ENCODE results near the gene OTOP1. TPM values are rescaled to one million over a fixed set of nuclear protein-coding genes. Genes with fewer than 3 reads are reported as not detected.
"Not testable (repeated sequence)": the region's sequence is repeated elsewhere in the genome, so short reads cannot be mapped to it uniquely, and the experiment has no call there.

OTOP1 gene
- total RNA-seq, 2 donors from 2014 or later = not detected

GRCh38 chr4:4225915-4226605 lies 669 bp downstream of the OTOP1 start:
- Histone ChIP-seq H3K4me1 (replicated peaks) (no peaks in the 10 kb centered on the region), H3K27ac (no peak overlapping the region), H3K36me3 (no peaks in the 10 kb centered on the region), H3K27me3 (replicated peaks; ENCODE audit: insufficient read depth) (peaks cover 11% of the 10 kb centered on the region), H3K9me3 (no peaks in the 10 kb centered on the region), H3K4me3 (no peak overlapping the region)
- no peak for DNase-seq (ENCODE audit: low spot score)
- 15% methylated on average over 38 of the region's 41 CpGs for WGBS
- intact Hi-C loops (cut with DNase I) = no loop called here
- TF ChIP-seq POLR2AphosphoS5 (IDR thresholded peaks at IDR 0.05) = no peak
- TF ChIP-seq CTCF (IDR thresholded peaks at IDR 0.05) = no peak
- TF ChIP-seq POLR2A (IDR thresholded peaks at IDR 0.05) = no peak

GRCh38 chr4:4217113-4217512 lies 9.6 kb downstream of the OTOP1 start:
- Histone ChIP-seq H3K4me3 (no peak overlapping the region), H3K36me3 (no peaks in the 10 kb centered on the region), H3K27me3 (replicated peaks; ENCODE audit: insufficient read depth) (no peaks in the 10 kb centered on the region), H3K27ac (no peak overlapping the region), H3K9me3 (no peaks in the 10 kb centered on the region), H3K4me1 (replicated peaks) (no peaks in the 10 kb centered on the region)
- intact Hi-C loops (cut with DNase I) = no loop called here
- no peak for DNase-seq (ENCODE audit: low spot score)
- 73% methylated on average over 5 of the region's 5 CpGs for WGBS
- TF ChIP-seq POLR2AphosphoS5 (IDR thresholded peaks at IDR 0.05) (no peak), POLR2A (IDR thresholded peaks at IDR 0.05) (no peak), CTCF (IDR thresholded peaks at IDR 0.05) (no peak)

GRCh38 chr4:4216648-4217047 lies 10.1 kb downstream of the OTOP1 start:
- TF ChIP-seq POLR2AphosphoS5 (IDR thresholded peaks at IDR 0.05) (no peak), POLR2A (IDR thresholded peaks at IDR 0.05) (no peak), CTCF (IDR thresholded peaks at IDR 0.05) (no peak)
- no peak for DNase-seq (ENCODE audit: low spot score)
- Histone ChIP-seq H3K27me3 (replicated peaks; ENCODE audit: insufficient read depth) (no peaks in the 10 kb centered on the region), H3K27ac (no peak overlapping the region), H3K9me3 (no peaks in the 10 kb centered on the region), H3K4me3 (no peak overlapping the region), H3K4me1 (replicated peaks) (no peaks in the 10 kb centered on the region), H3K36me3 (no peaks in the 10 kb centered on the region)
- 69% methylated on average over 7 of the region's 7 CpGs for WGBS
- intact Hi-C loops (cut with DNase I) = no loop called here

DNA sequence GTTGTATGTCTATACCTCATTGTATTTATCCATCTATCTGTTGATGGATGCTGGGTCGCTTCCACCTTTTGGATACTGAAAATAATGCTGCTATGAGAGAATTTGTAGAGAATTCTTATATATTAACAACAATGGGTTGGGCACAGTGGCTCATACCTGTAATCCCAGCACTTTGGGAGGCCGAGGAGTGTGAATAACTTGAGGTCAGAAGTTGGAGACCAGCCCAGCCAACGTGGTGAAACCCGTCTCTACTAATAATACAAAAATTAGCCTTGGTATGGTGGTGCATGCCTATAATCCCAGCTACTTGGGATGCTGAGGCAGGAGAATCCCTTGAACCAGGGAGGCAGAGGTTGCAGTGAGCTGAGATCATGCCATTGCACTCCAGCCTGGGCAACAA lies 13.1 kb downstream of the OTOP1 start:
- H3K27ac ChIP-seq; H3K27me3 ChIP-seq (replicated peaks; ENCODE audit: insufficient read depth); H3K4me1 ChIP-seq (replicated peaks); intact Hi-C loops (cut with DNase I); H3K36me3 ChIP-seq; H3K4me3 ChIP-seq; H3K9me3 ChIP-seq; DNase-seq (ENCODE audit: low spot score): not testable (repeated sequence)
- WGBS = 71% methylated on average over 4 of the region's 4 CpGs

- DNase-seq (ENCODE audit: low spot score) = no peak
- H3K9me3 ChIP-seq = no peaks in the 10 kb centered on the region
- no peaks in the 10 kb centered on the region for H3K27me3 ChIP-seq (replicated peaks; ENCODE audit: insufficient read depth)
- no peaks in the 10 kb centered on the region for H3K4me1 ChIP-seq (replicated peaks)
- H3K27ac ChIP-seq = no peak overlapping the region
- H3K4me3 ChIP-seq = no peak overlapping the region
- H3K36me3 ChIP-seq = no peaks in the 10 kb centered on the region
- intact Hi-C loops (cut with DNase I) = no loop called here
- TF ChIP-seq CTCF (IDR thresholded peaks at IDR 0.05) (no peak), POLR2AphosphoS5 (IDR thresholded peaks at IDR 0.05) (no peak), POLR2A (IDR thresholded peaks at IDR 0.05) (no peak)
These were observed 20.5 kb downstream of the OTOP1 start for GRCh38 chr4:4206204-4206603.

All from prostate gland (tissue), 2 donors.